Parathyroid adenoma (tissue), 2 donors: ENCODE measurements around the gene ERC1.

Experiments
- H2AFZ ChIP-seq: fragments of 300-600 bp; sonication (generic); one replicate; pipeline ENCODE4 v1.7.0; 2017; ENCODE audit warnings: antibody characterized with exemption, mild to moderate bottlenecking
- H3K27ac ChIP-seq: fragments of 300-600 bp; sonication (generic); one replicate; pipeline ENCODE4 v1.7.0; 2017
- H3K27me3 ChIP-seq: fragments of 300-600 bp; sonication (generic); one replicate; pipeline ENCODE4 v1.7.0; 2017; ENCODE audit warnings: low read length; ENCODE audit not compliant: control insufficient read depth, insufficient read depth
- H3K36me3 ChIP-seq: fragments of 300-600 bp; sonication (generic); one replicate; pipeline ENCODE4 v1.7.0; 2017; ENCODE audit warnings: low read length; ENCODE audit not compliant: control insufficient read depth, insufficient read depth
- H3K4me1 ChIP-seq: fragments of 300-600 bp; sonication (generic); one replicate; pipeline ENCODE4 v1.7.0; 2017; ENCODE audit warnings: control low read depth
- H3K4me2 ChIP-seq: fragments of 300-600 bp; sonication (generic); one replicate; pipeline ENCODE4 v1.7.0; 2017; ENCODE audit warnings: low read length
- H3K4me3 ChIP-seq: fragments of 300-600 bp; sonication (generic); one replicate; pipeline ENCODE4 v1.7.0; 2017; ENCODE audit warnings: low read depth, low read length
- H3K79me2 ChIP-seq: fragments of 300-600 bp; sonication (generic); one replicate; pipeline ENCODE4 v1.7.0; 2017; ENCODE audit warnings: control low read depth
- H3K9ac ChIP-seq: fragments of 300-600 bp; sonication (generic); one replicate; pipeline ENCODE4 v1.7.0; 2017; ENCODE audit warnings: mild to moderate bottlenecking
- H3K9me3 ChIP-seq: fragments of 300-600 bp; sonication (generic); one replicate; pipeline ENCODE4 v1.7.0; 2017; ENCODE audit warnings: low read length; ENCODE audit not compliant: control insufficient read depth
- TF ChIP-seq, protein P1 (sequence below): fragments of 300-600 bp; sonication (generic); IDR thresholded peaks from one replicate; pipeline ENCODE4 v1.7.0; 2017; ENCODE audit warnings: antibody characterized with exemption, mild to moderate bottlenecking
- donor health status: primary hyperparathyroidism.

ERC1 gene

DNA sequence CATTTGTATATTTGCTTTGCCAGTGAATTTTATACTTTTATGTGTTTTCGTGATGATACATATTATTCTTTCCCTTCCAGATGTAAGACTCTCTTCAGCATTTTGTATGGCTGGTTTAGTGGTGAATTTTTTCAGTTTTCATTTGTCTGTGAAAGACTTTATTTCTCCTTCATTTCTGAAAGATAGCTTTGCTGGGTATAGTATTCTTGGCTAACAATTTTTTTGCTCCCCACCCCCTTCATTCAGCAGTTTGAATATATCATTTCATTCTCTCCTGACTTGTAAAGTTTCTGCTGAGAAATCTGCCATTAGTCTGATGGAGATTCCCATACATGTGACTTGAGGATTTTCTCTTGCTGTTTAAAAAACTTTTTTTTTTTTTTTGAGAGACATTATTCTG lies 72.8 kb downstream of the ERC1 start:
- Histone ChIP-seq H3K4me3 (no peak overlapping the region), H3K36me3 (no peaks in the 10 kb centered on the region), H2AFZ (no peak overlapping the region), H3K4me2 (no peak overlapping the region), H3K27ac (no peak overlapping the region), H3K9ac (no peak overlapping the region), H3K4me1 (no peaks in the 10 kb centered on the region), H3K27me3 (no peaks in the 10 kb centered on the region), H3K9me3 (no peaks in the 10 kb centered on the region), H3K79me2 (peaks cover 58% of the 10 kb centered on the region)
- TF ChIP-seq, protein P1, sequence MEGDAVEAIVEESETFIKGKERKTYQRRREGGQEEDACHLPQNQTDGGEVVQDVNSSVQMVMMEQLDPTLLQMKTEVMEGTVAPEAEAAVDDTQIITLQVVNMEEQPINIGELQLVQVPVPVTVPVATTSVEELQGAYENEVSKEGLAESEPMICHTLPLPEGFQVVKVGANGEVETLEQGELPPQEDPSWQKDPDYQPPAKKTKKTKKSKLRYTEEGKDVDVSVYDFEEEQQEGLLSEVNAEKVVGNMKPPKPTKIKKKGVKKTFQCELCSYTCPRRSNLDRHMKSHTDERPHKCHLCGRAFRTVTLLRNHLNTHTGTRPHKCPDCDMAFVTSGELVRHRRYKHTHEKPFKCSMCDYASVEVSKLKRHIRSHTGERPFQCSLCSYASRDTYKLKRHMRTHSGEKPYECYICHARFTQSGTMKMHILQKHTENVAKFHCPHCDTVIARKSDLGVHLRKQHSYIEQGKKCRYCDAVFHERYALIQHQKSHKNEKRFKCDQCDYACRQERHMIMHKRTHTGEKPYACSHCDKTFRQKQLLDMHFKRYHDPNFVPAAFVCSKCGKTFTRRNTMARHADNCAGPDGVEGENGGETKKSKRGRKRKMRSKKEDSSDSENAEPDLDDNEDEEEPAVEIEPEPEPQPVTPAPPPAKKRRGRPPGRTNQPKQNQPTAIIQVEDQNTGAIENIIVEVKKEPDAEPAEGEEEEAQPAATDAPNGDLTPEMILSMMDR, result no peak

DNA sequence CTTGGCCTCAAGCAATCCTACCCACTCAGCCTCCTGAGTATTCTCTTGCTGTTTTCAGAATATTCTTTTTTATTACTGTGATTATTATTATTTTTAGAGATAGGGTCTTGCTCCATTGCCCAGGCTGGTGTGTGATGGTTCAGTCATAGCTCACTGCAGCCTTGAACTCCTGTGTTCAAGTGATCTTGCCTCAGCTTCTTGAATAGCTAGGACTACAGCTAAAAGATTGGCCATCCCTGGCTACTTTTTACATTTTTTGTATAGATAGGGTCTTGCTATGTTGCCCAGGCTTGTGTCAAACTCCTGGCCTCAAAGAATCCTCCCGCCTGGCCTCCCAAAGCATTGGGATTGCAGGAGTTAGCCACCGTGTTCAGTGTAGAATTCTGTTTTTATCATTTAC lies 73.3 kb downstream of the ERC1 start:
- Histone ChIP-seq H3K4me1 (no peaks in the 10 kb centered on the region), H3K27ac (no peak overlapping the region), H3K4me2 (no peak overlapping the region), H3K4me3 (no peak overlapping the region), H3K9ac (no peak overlapping the region), H3K36me3 (no peaks in the 10 kb centered on the region), H3K27me3 (no peaks in the 10 kb centered on the region), H2AFZ (no peak overlapping the region), H3K79me2 (peaks cover 56% of the 10 kb centered on the region), H3K9me3 (no peaks in the 10 kb centered on the region)
- TF ChIP-seq, protein P1, result no peak

DNA sequence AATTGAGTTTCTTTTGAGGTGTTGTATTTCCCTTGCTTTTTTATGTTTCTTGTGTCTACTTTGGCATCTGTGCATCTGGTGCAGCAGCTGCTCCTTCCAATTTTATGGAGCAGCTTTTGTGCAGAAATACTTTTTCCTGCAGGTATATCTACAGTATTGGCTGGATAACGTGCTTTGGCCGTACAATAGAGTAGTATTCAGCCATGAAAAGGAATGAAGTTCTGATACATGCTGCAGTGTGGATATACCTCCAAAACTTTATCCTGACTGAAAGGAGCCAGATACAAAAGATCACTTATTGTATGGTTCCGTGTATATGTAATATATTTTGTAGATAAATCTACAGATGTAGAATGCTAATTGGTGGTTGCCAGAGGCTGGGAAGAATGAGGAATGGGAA lies 74.6 kb downstream of the ERC1 start:
- Histone ChIP-seq H3K36me3 (no peaks in the 10 kb centered on the region), H3K27me3 (no peaks in the 10 kb centered on the region), H3K79me2 (peaks cover 46% of the 10 kb centered on the region), H3K4me1 (no peaks in the 10 kb centered on the region), H3K4me2 (no peak overlapping the region), H2AFZ (no peak overlapping the region), H3K9me3 (no peaks in the 10 kb centered on the region), H3K9ac (no peak overlapping the region), H3K27ac (no peak overlapping the region), H3K4me3 (no peak overlapping the region)
- TF ChIP-seq, protein P1, result no peak

DNA sequence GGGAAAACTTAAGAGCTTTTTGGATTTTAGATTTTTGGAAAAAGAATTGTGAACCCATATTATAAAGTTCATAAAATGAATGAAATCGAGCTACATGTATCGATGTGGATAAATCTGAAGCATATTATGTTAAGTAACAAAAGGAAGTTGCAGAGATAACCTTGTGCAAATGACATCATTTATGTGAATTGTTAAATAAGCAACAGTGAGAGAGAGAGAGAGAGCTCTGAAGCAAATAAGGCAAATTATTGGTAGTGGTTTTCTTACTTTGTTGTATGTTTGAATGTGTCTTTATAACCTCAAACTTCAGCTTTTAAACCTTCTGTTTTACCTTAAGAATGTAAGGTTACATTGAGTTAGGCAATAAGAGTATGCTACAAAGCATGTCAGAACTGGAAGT lies 78.8 kb downstream of the ERC1 start:
- no peaks in the 10 kb centered on the region for H3K36me3 ChIP-seq
- peaks cover 21% of the 10 kb centered on the region for H3K79me2 ChIP-seq
- no peaks in the 10 kb centered on the region for H3K27me3 ChIP-seq
- H3K9me3 ChIP-seq, result no peaks in the 10 kb centered on the region
- H3K9ac ChIP-seq, result no peak overlapping the region
- H3K27ac ChIP-seq, result no peak overlapping the region
- no peak overlapping the region for H2AFZ ChIP-seq
- H3K4me2 ChIP-seq, result no peak overlapping the region
- H3K4me1 ChIP-seq, result no peaks in the 10 kb centered on the region
- TF ChIP-seq, protein P1, result no peak
- H3K4me3 ChIP-seq, result no peak overlapping the region

DNA sequence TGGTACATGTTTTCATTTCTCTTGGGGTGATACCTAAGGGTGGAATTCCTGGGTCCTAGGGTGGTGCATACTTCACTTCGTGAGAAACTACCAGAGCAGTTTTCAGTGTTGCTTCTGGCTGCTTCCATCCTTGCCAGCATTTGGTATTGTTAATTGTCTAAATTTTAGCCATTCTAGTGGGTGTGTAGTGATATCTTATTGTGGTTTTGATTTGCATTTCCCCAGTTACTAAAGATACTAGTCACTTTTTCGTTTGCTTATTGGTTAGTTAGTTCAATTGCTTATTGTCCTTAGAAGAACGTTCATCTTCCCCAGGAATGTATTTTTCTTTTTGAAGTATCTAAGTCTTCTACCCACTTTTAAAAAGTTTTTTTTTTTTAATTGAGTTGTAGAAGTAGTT lies 80.2 kb downstream of the ERC1 start:
- no peaks in the 10 kb centered on the region for H3K36me3 ChIP-seq
- H3K4me2 ChIP-seq, result no peak overlapping the region
- peaks cover 13% of the 10 kb centered on the region for H3K79me2 ChIP-seq
- no peak overlapping the region for H2AFZ ChIP-seq
- no peaks in the 10 kb centered on the region for H3K9me3 ChIP-seq
- H3K4me1 ChIP-seq, result no peaks in the 10 kb centered on the region
- no peak overlapping the region for H3K4me3 ChIP-seq
- no peak overlapping the region for H3K9ac ChIP-seq
- TF ChIP-seq, protein P1, result no peak
- H3K27ac ChIP-seq, result no peak overlapping the region
- no peaks in the 10 kb centered on the region for H3K27me3 ChIP-seq
